IPS-18c (cell line): ENCODE results near the gene RPS26.

ENCODE experiments used
- H3K4me3 ChIP-seq: 2 replicates; pipeline ENCODE4 v1.7.0; 2013; ENCODE audit warnings: low read depth, mild to moderate bottlenecking, low read length, moderate library complexity; ENCODE audit not compliant: insufficient read depth
- H3K9me3 ChIP-seq: one replicate; pipeline ENCODE4 v1.6.1; 2013; ENCODE audit warnings: mild to moderate bottlenecking, low read length, moderate library complexity; ENCODE audit not compliant: control insufficient read depth, insufficient read depth

RPS26 gene

DNA sequence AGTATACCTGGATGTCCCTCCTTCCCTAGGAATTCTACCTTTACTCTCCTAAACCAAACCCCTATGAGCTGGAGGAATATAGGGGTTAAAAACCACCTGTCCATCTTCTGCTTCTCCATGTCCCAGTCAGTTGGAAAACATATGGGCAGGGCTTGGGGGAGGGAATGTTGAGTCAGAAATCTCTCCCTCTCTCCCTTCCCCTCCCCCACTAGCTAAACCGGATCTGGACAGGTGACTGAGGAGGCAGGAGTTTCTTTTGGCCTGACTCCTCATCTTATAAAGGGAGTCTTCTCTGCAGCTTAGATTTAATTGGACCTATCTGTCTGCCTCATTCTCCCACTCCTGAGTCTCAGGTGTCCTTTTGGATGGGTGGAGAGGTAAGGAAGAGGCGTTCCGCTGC, 44.4 kb downstream of the RPS26 start:
- no peaks in the 10 kb centered on the region for H3K9me3 ChIP-seq
- H3K4me3 ChIP-seq, result no peak overlapping the region

DNA sequence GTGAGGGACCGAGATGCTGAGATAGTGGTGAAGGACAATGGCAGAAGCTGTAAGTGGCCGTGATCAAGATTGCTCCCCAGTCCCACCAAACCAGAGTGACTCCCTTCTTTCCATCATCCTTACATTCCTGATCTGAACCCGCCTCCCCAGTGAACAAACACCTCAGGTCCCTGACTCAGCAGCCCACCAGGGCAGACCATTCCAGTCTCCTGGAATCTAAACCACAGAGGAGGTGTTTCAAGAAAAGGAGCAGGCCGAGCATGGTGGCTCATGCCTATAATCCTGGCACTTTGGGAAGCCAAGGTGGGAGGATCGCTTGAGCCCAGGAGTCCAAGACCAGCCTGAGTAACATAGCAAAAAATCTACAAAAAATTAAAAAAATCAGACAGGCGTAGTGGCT, 44.9 kb downstream of the RPS26 start:
- no peak overlapping the region for H3K4me3 ChIP-seq
- no peaks in the 10 kb centered on the region for H3K9me3 ChIP-seq

DNA sequence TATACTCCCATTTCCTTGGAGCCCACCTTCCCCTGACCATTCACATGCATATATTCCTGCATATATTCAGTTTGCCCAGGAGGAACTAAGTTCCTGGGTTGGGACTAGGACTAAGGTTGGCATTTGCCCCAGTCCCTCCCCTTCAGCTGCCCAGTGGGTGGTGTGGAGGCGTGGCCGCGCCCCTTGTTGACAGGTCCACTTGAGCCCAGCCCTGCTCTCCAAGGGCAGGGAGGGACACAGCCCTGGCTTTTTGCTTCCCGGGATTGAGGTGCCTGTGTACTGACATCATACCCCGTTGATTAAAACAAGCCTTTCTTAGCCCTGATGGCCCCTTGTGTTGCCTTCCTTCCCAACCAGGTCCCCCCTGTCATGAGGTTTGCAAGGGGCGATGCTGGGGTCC, 45.5 kb downstream of the RPS26 start:
- Histone ChIP-seq H3K9me3 (no peaks in the 10 kb centered on the region), H3K4me3 (no peak overlapping the region)
